Measurements from ENCODE around the gene MYG1. TPM values are rescaled to one million over a fixed set of nuclear protein-coding genes. Genes with fewer than 3 reads are reported as not detected.

Gene MYG1
- total and polyA plus RNA-seq, 2 of the 13 experiments (the other 11 are each of a cell fraction or from before 2014, with no cell fraction given): 38.6 to 58.0 TPM

- no peaks in the 10 kb centered on the region for H3K9me3 ChIP-seq (ENCODE audit: low read length)
- DNase-seq (ENCODE audit: low spot score) (no peak), FAIRE-seq (no peak), ATAC-seq (no peak)
- H3K79me2 ChIP-seq (ENCODE audit: insufficient read depth, low read length): peaks cover 3% of the 10 kb centered on the region
- H3K4me1 ChIP-seq (ENCODE audit: insufficient read depth, low read length): peaks cover 6% of the 10 kb centered on the region
- in situ Hi-C loops (cut with HindIII; ENCODE audit: extremely low pct_ligation_motif_present, low pct_unique_long_range_greater_than_20kb) (no loop called here), intact Hi-C loops (cut with micrococcal nuclease; ENCODE audit: unreplicated experiment) (no loop called here)
- H4K20me1 ChIP-seq (ENCODE audit: insufficient read depth, low read length): no peaks in the 10 kb centered on the region
- no peak overlapping the region for H3K9ac ChIP-seq (ENCODE audit: insufficient read depth, low read depth, low read length)
- ChIA-PET CTCF (ENCODE audit: low intra/inter-chr PET ratio, low total read pairs) (no interaction called here), POLR2A (no interaction called here)
- H3K4me3 ChIP-seq (replicated peaks in 1 of 3; ENCODE audit: insufficient read depth in 1 of 3, low read depth in 2 of 3, low read length in 3 of 3): no peak overlapping the region
- no peak for TF ChIP-seq ZHX1 (CRISPR knock-in tag; IDR thresholded peaks at IDR 0.05; ENCODE audit: low read depth)
- TF ChIP-seq ZNF556 (CRISPR knock-in tag; IDR thresholded peaks at IDR 0.05; ENCODE audit: borderline replicate concordance): no peak
- TF ChIP-seq MEIS1 (CRISPR knock-in tag; IDR thresholded peaks at IDR 0.05; ENCODE audit: borderline replicate concordance): no peak
- TF ChIP-seq U2AF1 (optimal IDR thresholded peaks at IDR 0.05; ENCODE audit: low read depth, low read length): no peak
- TF ChIP-seq KDM5B (CRISPR knock-in tag; IDR thresholded peaks at IDR 0.05; ENCODE audit: borderline replicate concordance): no peak
- no peak for TF ChIP-seq ZNF678 (CRISPR knock-in tag; IDR thresholded peaks at IDR 0.05)
- TF ChIP-seq ZNF878 (CRISPR knock-in tag; IDR thresholded peaks at IDR 0.05): no peak
- TF ChIP-seq CCDC6 (CRISPR knock-in tag; IDR thresholded peaks at IDR 0.05): no peak
- no peak overlapping the region for H3K4me2 ChIP-seq (ENCODE audit: low read depth, low read length)
- 91% methylated on average over 9 of the region's 9 CpGs for WGBS (ENCODE audit: low lambda C conversion rate)
- H2AFZ ChIP-seq (ENCODE audit: low read length): no peak overlapping the region
- no TSS peak for BruUV-seq (replicated peaks)
- peaks cover 0 to under 1% of the 10 kb centered on the region in 2 experiments; a peak in 1 of 5 replicates for H3K27me3 ChIP-seq (ENCODE audit: control insufficient read depth in 1 of 2, insufficient read depth in 2 of 2, low read length in 2 of 2)
- peaks cover 15 to 48% of the 10 kb centered on the region in 2 experiments for H3K36me3 ChIP-seq (replicated peaks in 1 of 2; ENCODE audit: control insufficient read depth in 1 of 2, insufficient read depth in 2 of 2, low read length in 2 of 2)
- H3K27ac ChIP-seq (ENCODE audit: extremely low read length, insufficient read depth, low read length): no peak overlapping the region
These were observed 8.8 kb upstream of the MYG1 start for GRCh38 chr12:53290661-53291060.

All from HepG2 (cell line).